Liver (tissue), 3 donors: ENCODE results near the gene INPP5B.
A peak's percentile ranks its signal among the peaks of the same experiment; 100 is the strongest.

ENCODE experiments used
- ATF3 ChIP-seq: IDR thresholded peaks from 2 replicates; pipeline ENCODE4 v1.6.1; 2016; ENCODE audit warnings: antibody characterized with exemption
- EGR1 ChIP-seq, 2 donors: IDR thresholded peaks; 2 replicates each; pipeline ENCODE4 v1.6.1; 2016 to 2018; ENCODE audit warnings: antibody characterized with exemption in 2 of 2, low read depth in 2 of 2
- GABPA ChIP-seq, 2 donors: IDR thresholded peaks in 1 of 2; conservative IDR thresholded peaks in 1 of 2; 2 replicates each; pipeline ENCODE4 v1.6.1; 2016; ENCODE audit warnings: antibody characterized with exemption in 2 of 2, mild to moderate bottlenecking in 1 of 2, moderate library complexity in 1 of 2
- HNF4A ChIP-seq, 2 donors: conservative IDR thresholded peaks; 2 replicates each; pipeline ENCODE4 v1.6.1; 2016; ENCODE audit warnings: antibody characterized with exemption in 2 of 2, mild to moderate bottlenecking in 2 of 2
- HNF4G ChIP-seq: IDR thresholded peaks from 2 replicates; pipeline ENCODE4 v1.6.1; 2016; ENCODE audit warnings: antibody characterized with exemption
- SP1 ChIP-seq: IDR thresholded peaks from 2 replicates; pipeline ENCODE4 v1.6.1; 2018; ENCODE audit warnings: antibody characterized with exemption, mild to moderate bottlenecking
- TAF1 ChIP-seq: conservative IDR thresholded peaks from 2 replicates; pipeline ENCODE4 v1.6.1; 2016; ENCODE audit warnings: antibody characterized with exemption, mild to moderate bottlenecking
- TF ChIP-seq, protein P1 (sequence below): fragments of 150-350 bp; IDR thresholded peaks from 2 replicates; pipeline ENCODE4 v1.5.1; 2017; ENCODE audit warnings: improper control_type of control experiment, low read depth, low read length; ENCODE audit not compliant: missing input control
- TF ChIP-seq, protein P2 (sequence below): IDR thresholded peaks from 2 replicates; pipeline ENCODE4 v1.6.1; 2016; ENCODE audit warnings: antibody characterized with exemption
- TF ChIP-seq, protein P3 (sequence below): IDR thresholded peaks from 2 replicates; pipeline ENCODE4 v1.6.1; 2016; ENCODE audit warnings: antibody characterized with exemption
- donor health status: healthy.
- donor health status: healthy.

DNA sequence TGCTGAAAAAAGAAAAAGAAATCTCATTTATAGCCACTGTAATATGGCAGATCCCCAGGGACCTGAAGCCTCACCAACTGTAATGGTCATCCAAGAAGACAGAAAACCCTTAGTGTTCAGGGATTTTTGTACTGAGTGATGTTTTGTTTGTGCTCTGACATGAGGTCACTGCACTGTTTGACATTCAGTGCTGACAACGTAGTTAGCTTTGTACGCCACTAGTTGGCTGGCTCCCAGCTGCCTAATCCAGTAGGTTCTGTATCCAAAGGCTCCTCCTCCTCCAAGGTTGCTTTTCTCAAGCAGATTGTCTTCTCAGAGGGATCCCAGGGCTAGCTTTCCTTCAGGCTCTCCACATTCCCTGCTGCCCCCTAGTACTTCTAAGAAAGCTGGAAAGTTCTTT, 129.4 kb downstream of the INPP5B start:
- TF ChIP-seq TAF1 (no peak), ATF3 (no peak), SP1 (no peak), GABPA (IDR thresholded peaks at IDR 0.05 in 1 of 2, conservative IDR thresholded peaks at IDR 0.05 in 1 of 2) (peak in 1 of 2 donors; percentile 12), HNF4A (conservative IDR thresholded peaks at IDR 0.05) (no peak), EGR1 (IDR thresholded peaks at IDR 0.05; ENCODE audit: low read depth in 2 of 2) (no peak), HNF4G (no peak)
- TF ChIP-seq, protein P1, sequence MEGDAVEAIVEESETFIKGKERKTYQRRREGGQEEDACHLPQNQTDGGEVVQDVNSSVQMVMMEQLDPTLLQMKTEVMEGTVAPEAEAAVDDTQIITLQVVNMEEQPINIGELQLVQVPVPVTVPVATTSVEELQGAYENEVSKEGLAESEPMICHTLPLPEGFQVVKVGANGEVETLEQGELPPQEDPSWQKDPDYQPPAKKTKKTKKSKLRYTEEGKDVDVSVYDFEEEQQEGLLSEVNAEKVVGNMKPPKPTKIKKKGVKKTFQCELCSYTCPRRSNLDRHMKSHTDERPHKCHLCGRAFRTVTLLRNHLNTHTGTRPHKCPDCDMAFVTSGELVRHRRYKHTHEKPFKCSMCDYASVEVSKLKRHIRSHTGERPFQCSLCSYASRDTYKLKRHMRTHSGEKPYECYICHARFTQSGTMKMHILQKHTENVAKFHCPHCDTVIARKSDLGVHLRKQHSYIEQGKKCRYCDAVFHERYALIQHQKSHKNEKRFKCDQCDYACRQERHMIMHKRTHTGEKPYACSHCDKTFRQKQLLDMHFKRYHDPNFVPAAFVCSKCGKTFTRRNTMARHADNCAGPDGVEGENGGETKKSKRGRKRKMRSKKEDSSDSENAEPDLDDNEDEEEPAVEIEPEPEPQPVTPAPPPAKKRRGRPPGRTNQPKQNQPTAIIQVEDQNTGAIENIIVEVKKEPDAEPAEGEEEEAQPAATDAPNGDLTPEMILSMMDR, result no peak
- TF ChIP-seq, protein P2, sequence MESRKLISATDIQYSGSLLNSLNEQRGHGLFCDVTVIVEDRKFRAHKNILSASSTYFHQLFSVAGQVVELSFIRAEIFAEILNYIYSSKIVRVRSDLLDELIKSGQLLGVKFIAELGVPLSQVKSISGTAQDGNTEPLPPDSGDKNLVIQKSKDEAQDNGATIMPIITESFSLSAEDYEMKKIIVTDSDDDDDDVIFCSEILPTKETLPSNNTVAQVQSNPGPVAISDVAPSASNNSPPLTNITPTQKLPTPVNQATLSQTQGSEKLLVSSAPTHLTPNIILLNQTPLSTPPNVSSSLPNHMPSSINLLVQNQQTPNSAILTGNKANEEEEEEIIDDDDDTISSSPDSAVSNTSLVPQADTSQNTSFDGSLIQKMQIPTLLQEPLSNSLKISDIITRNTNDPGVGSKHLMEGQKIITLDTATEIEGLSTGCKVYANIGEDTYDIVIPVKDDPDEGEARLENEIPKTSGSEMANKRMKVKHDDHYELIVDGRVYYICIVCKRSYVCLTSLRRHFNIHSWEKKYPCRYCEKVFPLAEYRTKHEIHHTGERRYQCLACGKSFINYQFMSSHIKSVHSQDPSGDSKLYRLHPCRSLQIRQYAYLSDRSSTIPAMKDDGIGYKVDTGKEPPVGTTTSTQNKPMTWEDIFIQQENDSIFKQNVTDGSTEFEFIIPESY, result no peak
- TF ChIP-seq, protein P3, sequence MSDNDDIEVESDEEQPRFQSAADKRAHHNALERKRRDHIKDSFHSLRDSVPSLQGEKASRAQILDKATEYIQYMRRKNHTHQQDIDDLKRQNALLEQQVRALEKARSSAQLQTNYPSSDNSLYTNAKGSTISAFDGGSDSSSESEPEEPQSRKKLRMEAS, result no peak
